ENCODE data around the gene BLOC1S6.

Gene BLOC1S6

GRCh38 chr15:45551676-45552075 lies 35.5 kb upstream of the BLOC1S6 start:
- H3K27me3 ChIP-seq (ENCODE audit: control insufficient read depth in 2 of 2, insufficient read depth in 2 of 2, low read length in 2 of 2): no peaks in the 10 kb centered on the region
- no peaks in the 10 kb centered on the region for H3K36me3 ChIP-seq (ENCODE audit: control insufficient read depth in 2 of 2, insufficient read depth in 2 of 2, low read length in 2 of 2)
- no peak overlapping the region for H3K9ac ChIP-seq (ENCODE audit: low read depth in 1 of 2, low read length in 2 of 2)
- H3K9me3 ChIP-seq (ENCODE audit: control insufficient read depth in 2 of 2, low read length in 2 of 2): no peaks in the 10 kb centered on the region
- H3K27ac ChIP-seq (ENCODE audit: low read depth in 2 of 2, low read length in 2 of 2): no peak overlapping the region
- no peaks in the 10 kb centered on the region for H3K4me1 ChIP-seq (ENCODE audit: control insufficient read depth in 2 of 2, insufficient read depth in 2 of 2, low read length in 2 of 2)
- no peak overlapping the region for H3K4me3 ChIP-seq (ENCODE audit: low read length in 2 of 2)

- Histone ChIP-seq H3K36me3 (ENCODE audit: control insufficient read depth in 2 of 2, insufficient read depth in 2 of 2, low read length in 2 of 2) (no peaks in the 10 kb centered on the region), H3K27me3 (ENCODE audit: control insufficient read depth in 2 of 2, insufficient read depth in 2 of 2, low read length in 2 of 2) (no peaks in the 10 kb centered on the region), H3K9ac (ENCODE audit: low read depth in 1 of 2, low read length in 2 of 2) (no peak overlapping the region), H3K9me3 (ENCODE audit: control insufficient read depth in 2 of 2, low read length in 2 of 2) (no peaks in the 10 kb centered on the region), H3K4me3 (ENCODE audit: low read length in 2 of 2) (no peak overlapping the region), H3K27ac (ENCODE audit: low read depth in 2 of 2, low read length in 2 of 2) (no peak overlapping the region), H3K4me1 (ENCODE audit: control insufficient read depth in 2 of 2, insufficient read depth in 2 of 2, low read length in 2 of 2) (no peaks in the 10 kb centered on the region)
These were observed 31.1 kb upstream of the BLOC1S6 start for GRCh38 chr15:45555934-45556608.

- Histone ChIP-seq H3K27ac (ENCODE audit: low read depth in 2 of 2, low read length in 2 of 2) (no peak overlapping the region), H3K36me3 (ENCODE audit: control insufficient read depth in 2 of 2, insufficient read depth in 2 of 2, low read length in 2 of 2) (no peaks in the 10 kb centered on the region), H3K27me3 (ENCODE audit: control insufficient read depth in 2 of 2, insufficient read depth in 2 of 2, low read length in 2 of 2) (no peaks in the 10 kb centered on the region), H3K4me1 (ENCODE audit: control insufficient read depth in 2 of 2, insufficient read depth in 2 of 2, low read length in 2 of 2) (peaks cover 0 to 2% of the 10 kb centered on the region in 2 donors), H3K4me3 (ENCODE audit: low read length in 2 of 2) (no peak overlapping the region), H3K9ac (ENCODE audit: low read depth in 1 of 2, low read length in 2 of 2) (no peak overlapping the region), H3K9me3 (ENCODE audit: control insufficient read depth in 2 of 2, low read length in 2 of 2) (no peaks in the 10 kb centered on the region)
These were observed 14.6 kb upstream of the BLOC1S6 start for GRCh38 chr15:45572617-45573016.

- Histone ChIP-seq H3K27me3 (ENCODE audit: control insufficient read depth in 2 of 2, insufficient read depth in 2 of 2, low read length in 2 of 2) (no peaks in the 10 kb centered on the region), H3K9me3 (ENCODE audit: control insufficient read depth in 2 of 2, low read length in 2 of 2) (no peaks in the 10 kb centered on the region), H3K4me1 (ENCODE audit: control insufficient read depth in 2 of 2, insufficient read depth in 2 of 2, low read length in 2 of 2) (peaks cover 0 to 2% of the 10 kb centered on the region in 2 donors), H3K27ac (ENCODE audit: low read depth in 2 of 2, low read length in 2 of 2) (no peak overlapping the region), H3K4me3 (ENCODE audit: low read length in 2 of 2) (no peak overlapping the region), H3K9ac (ENCODE audit: low read depth in 1 of 2, low read length in 2 of 2) (no peak overlapping the region), H3K36me3 (ENCODE audit: control insufficient read depth in 2 of 2, insufficient read depth in 2 of 2, low read length in 2 of 2) (no peaks in the 10 kb centered on the region)
These were observed 13.1 kb upstream of the BLOC1S6 start for GRCh38 chr15:45573961-45574629.

GRCh38 chr15:45581919-45582318 lies 5.3 kb upstream of the BLOC1S6 start:
- Histone ChIP-seq H3K27ac (ENCODE audit: low read depth in 2 of 2, low read length in 2 of 2) (no peak overlapping the region), H3K4me1 (ENCODE audit: control insufficient read depth in 2 of 2, insufficient read depth in 2 of 2, low read length in 2 of 2) (peaks cover 6 to 13% of the 10 kb centered on the region in 2 donors), H3K9me3 (ENCODE audit: control insufficient read depth in 2 of 2, low read length in 2 of 2) (no peaks in the 10 kb centered on the region), H3K4me3 (ENCODE audit: low read length in 2 of 2) (no peak overlapping the region), H3K36me3 (ENCODE audit: control insufficient read depth in 2 of 2, insufficient read depth in 2 of 2, low read length in 2 of 2) (no peaks in the 10 kb centered on the region), H3K27me3 (ENCODE audit: control insufficient read depth in 2 of 2, insufficient read depth in 2 of 2, low read length in 2 of 2) (no peaks in the 10 kb centered on the region), H3K9ac (ENCODE audit: low read depth in 1 of 2, low read length in 2 of 2) (no peak overlapping the region)

GRCh38 chr15:45583731-45584639 lies 3.2 kb upstream of the BLOC1S6 start:
- Histone ChIP-seq H3K36me3 (ENCODE audit: control insufficient read depth in 2 of 2, insufficient read depth in 2 of 2, low read length in 2 of 2) (no peaks in the 10 kb centered on the region), H3K9ac (ENCODE audit: low read depth in 1 of 2, low read length in 2 of 2) (no peak overlapping the region), H3K9me3 (ENCODE audit: control insufficient read depth in 2 of 2, low read length in 2 of 2) (no peaks in the 10 kb centered on the region), H3K27me3 (ENCODE audit: control insufficient read depth in 2 of 2, insufficient read depth in 2 of 2, low read length in 2 of 2) (no peaks in the 10 kb centered on the region), H3K27ac (ENCODE audit: low read depth in 2 of 2, low read length in 2 of 2) (no peak overlapping the region), H3K4me3 (ENCODE audit: low read length in 2 of 2) (no peak overlapping the region), H3K4me1 (ENCODE audit: control insufficient read depth in 2 of 2, insufficient read depth in 2 of 2, low read length in 2 of 2) (peaks cover 14 to 24% of the 10 kb centered on the region in 2 donors)

- peaks cover 15 to 24% of the 10 kb centered on the region in 2 donors for H3K4me1 ChIP-seq (ENCODE audit: control insufficient read depth in 2 of 2, insufficient read depth in 2 of 2, low read length in 2 of 2)
- H3K27ac ChIP-seq (ENCODE audit: low read depth in 2 of 2, low read length in 2 of 2): no peak overlapping the region
- no peaks in the 10 kb centered on the region for H3K27me3 ChIP-seq (ENCODE audit: control insufficient read depth in 2 of 2, insufficient read depth in 2 of 2, low read length in 2 of 2)
- no peak overlapping the region for H3K9ac ChIP-seq (ENCODE audit: low read depth in 1 of 2, low read length in 2 of 2)
- H3K36me3 ChIP-seq (ENCODE audit: control insufficient read depth in 2 of 2, insufficient read depth in 2 of 2, low read length in 2 of 2): no peaks in the 10 kb centered on the region
- H3K4me3 ChIP-seq (ENCODE audit: low read length in 2 of 2): no peak overlapping the region
- H3K9me3 ChIP-seq (ENCODE audit: control insufficient read depth in 2 of 2, low read length in 2 of 2): no peaks in the 10 kb centered on the region
These were observed 1.9 kb upstream of the BLOC1S6 start for GRCh38 chr15:45585069-45585791.

GRCh38 chr15:45586125-45586524 lies 1.1 kb upstream of the BLOC1S6 start:
- peaks cover 15 to 24% of the 10 kb centered on the region in 2 donors for H3K4me1 ChIP-seq (ENCODE audit: control insufficient read depth in 2 of 2, insufficient read depth in 2 of 2, low read length in 2 of 2)
- no peaks in the 10 kb centered on the region for H3K27me3 ChIP-seq (ENCODE audit: control insufficient read depth in 2 of 2, insufficient read depth in 2 of 2, low read length in 2 of 2)
- no peaks in the 10 kb centered on the region for H3K36me3 ChIP-seq (ENCODE audit: control insufficient read depth in 2 of 2, insufficient read depth in 2 of 2, low read length in 2 of 2)
- H3K9ac ChIP-seq (ENCODE audit: low read depth in 1 of 2, low read length in 2 of 2): peak overlapping the region; percentile 98 to 99
- peak overlapping the region; percentile 95 to 98 for H3K4me3 ChIP-seq (ENCODE audit: low read length in 2 of 2)
- no peaks in the 10 kb centered on the region for H3K9me3 ChIP-seq (ENCODE audit: control insufficient read depth in 2 of 2, low read length in 2 of 2)
- H3K27ac ChIP-seq (ENCODE audit: low read depth in 2 of 2, low read length in 2 of 2): peak overlapping the region; percentile 99 to 100

GRCh38 chr15:45586601-45587094 lies 531 bp upstream of the BLOC1S6 start:
- Histone ChIP-seq H3K27ac (ENCODE audit: low read depth in 2 of 2, low read length in 2 of 2) (peak overlapping the region; percentile 99 to 100), H3K4me3 (ENCODE audit: low read length in 2 of 2) (peak overlapping the region; percentile 95 to 98), H3K9me3 (ENCODE audit: control insufficient read depth in 2 of 2, low read length in 2 of 2) (no peaks in the 10 kb centered on the region), H3K9ac (ENCODE audit: low read depth in 1 of 2, low read length in 2 of 2) (peak overlapping the region; percentile 98 to 99), H3K4me1 (ENCODE audit: control insufficient read depth in 2 of 2, insufficient read depth in 2 of 2, low read length in 2 of 2) (peaks cover 15 to 24% of the 10 kb centered on the region in 2 donors), H3K27me3 (ENCODE audit: control insufficient read depth in 2 of 2, insufficient read depth in 2 of 2, low read length in 2 of 2) (no peaks in the 10 kb centered on the region), H3K36me3 (ENCODE audit: control insufficient read depth in 2 of 2, insufficient read depth in 2 of 2, low read length in 2 of 2) (no peaks in the 10 kb centered on the region)

Data from mucosa of rectum (tissue), 2 donors.